ENCODE results near the gene C1QTNF5.

C1QTNF5 gene

DNA sequence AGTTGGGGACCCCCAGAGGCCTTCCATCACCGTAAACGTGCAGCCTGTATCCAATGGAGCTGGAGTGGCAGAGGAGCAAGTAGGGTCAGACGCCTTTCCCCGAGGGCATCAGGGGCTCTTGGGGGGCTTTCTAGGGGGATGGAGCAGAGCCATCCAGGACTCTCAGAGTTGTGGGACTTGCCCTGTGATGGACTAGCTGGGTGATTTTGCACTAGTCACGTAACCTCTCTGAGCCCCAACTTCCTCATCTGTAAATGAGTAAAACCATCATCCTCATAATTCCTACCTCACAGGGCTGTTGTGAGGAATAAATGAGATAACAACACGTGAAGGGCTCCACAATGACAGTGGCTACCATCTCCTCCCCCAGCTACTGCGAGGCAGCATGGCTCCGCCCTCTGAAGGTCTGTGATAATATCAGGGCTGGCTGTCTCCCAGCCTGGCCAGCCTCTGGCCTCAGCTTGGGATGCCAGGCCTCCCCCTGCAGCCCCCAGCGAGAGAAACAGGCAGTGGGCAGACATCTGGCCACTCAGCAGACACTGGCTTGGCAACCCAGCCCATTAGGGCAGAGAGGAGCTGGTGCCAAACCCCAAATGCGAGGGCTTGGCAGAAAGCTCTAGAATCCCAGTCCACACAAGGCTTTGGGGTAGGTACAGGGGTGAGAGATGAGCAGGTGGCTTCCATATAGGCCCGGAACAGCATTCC is 34.1 kb upstream of the C1QTNF5 start:
- TF ChIP-seq CREB1 (IDR thresholded peaks at IDR 0.05; ENCODE audit: low read depth), result no peak
- no peak for TF ChIP-seq YY1 (IDR thresholded peaks at IDR 0.05; ENCODE audit: low read depth)
- TF ChIP-seq, protein P1, sequence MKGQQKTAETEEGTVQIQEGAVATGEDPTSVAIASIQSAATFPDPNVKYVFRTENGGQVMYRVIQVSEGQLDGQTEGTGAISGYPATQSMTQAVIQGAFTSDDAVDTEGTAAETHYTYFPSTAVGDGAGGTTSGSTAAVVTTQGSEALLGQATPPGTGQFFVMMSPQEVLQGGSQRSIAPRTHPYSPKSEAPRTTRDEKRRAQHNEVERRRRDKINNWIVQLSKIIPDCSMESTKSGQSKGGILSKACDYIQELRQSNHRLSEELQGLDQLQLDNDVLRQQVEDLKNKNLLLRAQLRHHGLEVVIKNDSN (IDR thresholded peaks at IDR 0.05), result no peak
- TF ChIP-seq NFIC (IDR thresholded peaks at IDR 0.05), result no peak
- no peak for TF ChIP-seq CEBPB (IDR thresholded peaks at IDR 0.05)
- no peak for TF ChIP-seq TAF1 (IDR thresholded peaks at IDR 0.05; ENCODE audit: low read depth)
- TF ChIP-seq TCF12 (IDR thresholded peaks at IDR 0.05; ENCODE audit: low read depth), result no peak
- TF ChIP-seq MAX (IDR thresholded peaks at IDR 0.05), result no peak

DNA sequence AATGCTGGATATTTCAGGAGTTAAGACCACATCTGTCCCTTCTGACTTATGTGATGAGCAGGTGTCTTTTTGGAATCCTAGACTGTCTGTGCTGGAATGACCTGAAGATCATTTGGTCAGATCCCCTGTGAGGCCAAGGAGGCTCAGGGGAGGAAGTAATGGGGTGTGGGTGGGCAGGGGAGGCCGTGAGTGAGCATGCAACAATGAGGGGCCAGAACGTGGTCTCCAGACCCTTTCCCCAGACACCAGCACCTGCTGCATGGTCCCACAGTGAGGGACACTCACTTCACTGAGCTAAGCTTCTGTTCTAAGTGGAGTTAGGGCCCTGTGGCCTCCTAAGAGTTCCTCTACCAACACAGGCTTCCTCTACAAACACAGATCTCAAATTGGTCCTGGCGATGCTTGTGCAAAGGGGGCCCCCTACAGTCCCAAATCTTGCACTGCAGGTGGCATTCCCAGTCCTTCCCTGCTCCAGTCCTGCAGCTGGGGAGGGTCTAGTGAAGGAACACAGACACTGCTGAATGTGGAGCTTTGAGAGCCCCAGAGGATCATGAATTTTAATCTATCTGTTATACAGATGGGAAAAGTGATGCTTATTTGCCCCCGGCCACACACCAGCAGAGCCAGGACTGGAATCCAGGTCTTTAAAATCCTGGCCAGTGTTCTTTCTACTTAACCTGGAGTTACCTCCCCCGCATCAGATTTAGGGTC is 33.4 kb upstream of the C1QTNF5 start:
- no peak for TF ChIP-seq ZBTB7A (IDR thresholded peaks at IDR 0.05; ENCODE audit: low read depth)
- TF ChIP-seq TCF12 (IDR thresholded peaks at IDR 0.05; ENCODE audit: low read depth), result no peak
- TF ChIP-seq RAD21 (IDR thresholded peaks at IDR 0.05; ENCODE audit: low read depth), result peak; percentile 96

- TF ChIP-seq TAF1 (IDR thresholded peaks at IDR 0.05; ENCODE audit: low read depth), result no peak
- TF ChIP-seq CREB1 (IDR thresholded peaks at IDR 0.05; ENCODE audit: low read depth), result no peak
- no peak for TF ChIP-seq EGR1 (IDR thresholded peaks at IDR 0.05)
- no peak for TF ChIP-seq TEAD4 (IDR thresholded peaks at IDR 0.05)
- no peak for TF ChIP-seq TCF12 (IDR thresholded peaks at IDR 0.05; ENCODE audit: low read depth)
These were observed 32.6 kb upstream of the C1QTNF5 start for GRCh38 chr11:119373059-119373920.

DNA sequence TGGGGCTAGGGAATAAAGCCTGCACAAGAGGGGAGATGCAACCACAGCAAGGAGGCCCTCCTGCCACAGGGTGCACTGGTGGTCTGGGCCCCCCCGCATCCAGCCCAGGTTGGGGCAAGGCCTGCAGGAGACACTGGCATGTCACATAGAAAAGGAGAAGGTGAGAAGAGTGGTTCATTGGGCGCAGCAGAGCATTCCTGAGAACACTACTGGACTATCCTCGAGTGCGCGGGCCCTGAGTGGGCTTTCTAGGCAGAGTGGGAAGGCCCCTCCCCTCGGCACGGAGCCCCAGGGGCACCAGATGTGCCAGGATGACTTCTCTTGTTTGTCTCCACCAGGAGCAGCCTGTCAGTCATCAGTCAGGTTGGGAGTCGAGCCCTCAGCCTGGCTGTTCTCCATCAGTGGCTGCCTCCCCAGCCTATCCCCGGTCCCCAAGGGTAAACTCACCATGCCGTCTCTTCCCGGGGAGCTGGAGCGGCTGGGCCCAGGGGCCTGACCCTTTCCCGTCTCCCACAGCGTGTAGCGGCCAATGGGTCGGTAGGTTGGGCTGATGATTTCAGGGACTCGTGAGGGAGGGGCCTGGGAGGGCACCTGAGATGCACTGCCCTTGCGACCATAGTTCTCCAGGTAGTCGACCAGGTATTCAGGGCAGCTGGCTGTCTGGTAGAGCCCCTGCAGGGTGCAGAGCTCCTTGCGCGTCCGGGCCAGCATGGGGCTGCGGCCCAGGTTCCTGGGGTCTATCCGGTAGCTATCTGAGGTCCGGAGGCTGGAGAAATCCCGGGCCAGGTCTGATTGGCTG is 31.8 kb upstream of the C1QTNF5 start:
- TF ChIP-seq EP300 (IDR thresholded peaks at IDR 0.05; ENCODE audit: borderline replicate concordance) (no peak), RAD21 (IDR thresholded peaks at IDR 0.05; ENCODE audit: low read depth) (no peak), NFIC (IDR thresholded peaks at IDR 0.05) (no peak), FOXM1 (IDR thresholded peaks at IDR 0.05; ENCODE audit: borderline replicate concordance, low read depth) (no peak), YY1 (IDR thresholded peaks at IDR 0.05; ENCODE audit: low read depth) (no peak), REST (IDR thresholded peaks at IDR 0.05; ENCODE audit: low read depth) (no peak), CREB1 (IDR thresholded peaks at IDR 0.05; ENCODE audit: low read depth) (no peak), TCF12 (IDR thresholded peaks at IDR 0.05; ENCODE audit: low read depth) (no peak), ZBTB7A (IDR thresholded peaks at IDR 0.05; ENCODE audit: low read depth) (no peak)
- TF ChIP-seq, protein P1 (IDR thresholded peaks at IDR 0.05), result no peak

GRCh38 chr11:119371778-119372182 is 31.1 kb upstream of the C1QTNF5 start:
- no peak for TF ChIP-seq YY1 (IDR thresholded peaks at IDR 0.05; ENCODE audit: low read depth)
- peak; percentile 84 for TF ChIP-seq EGR1 (IDR thresholded peaks at IDR 0.05)
- peak; percentile 30; the same call in 1 of the 2 replicates for TF ChIP-seq TEAD4 (IDR thresholded peaks at IDR 0.05)
- TF ChIP-seq, protein P1 (IDR thresholded peaks at IDR 0.05), result peak; percentile 67
- TF ChIP-seq TAF1 (IDR thresholded peaks at IDR 0.05; ENCODE audit: low read depth), result no peak
- TF ChIP-seq CREB1 (IDR thresholded peaks at IDR 0.05; ENCODE audit: low read depth), result no peak
- TF ChIP-seq MAX (IDR thresholded peaks at IDR 0.05), result peak; percentile 84
- peak; percentile 41 for TF ChIP-seq RAD21 (IDR thresholded peaks at IDR 0.05; ENCODE audit: low read depth)
- TF ChIP-seq REST (IDR thresholded peaks at IDR 0.05; ENCODE audit: low read depth), result no peak
- TF ChIP-seq NFIC (IDR thresholded peaks at IDR 0.05), result 0 out of 2 replicates have a peak, but pooled peaks have one; percentile 24
- TF ChIP-seq FOXM1 (IDR thresholded peaks at IDR 0.05; ENCODE audit: borderline replicate concordance, low read depth), result no peak
- no peak for TF ChIP-seq ZBTB7A (IDR thresholded peaks at IDR 0.05; ENCODE audit: low read depth)
- TF ChIP-seq EP300 (IDR thresholded peaks at IDR 0.05; ENCODE audit: borderline replicate concordance), result no peak
- TF ChIP-seq CEBPB (IDR thresholded peaks at IDR 0.05), result no peak
- no peak for TF ChIP-seq TCF12 (IDR thresholded peaks at IDR 0.05; ENCODE audit: low read depth)

Data from Ishikawa (cell line).